Activated naive CD4-positive, alpha-beta T cell (primary cell): Measurements from ENCODE around the gene FBXL19.

ENCODE experiments used
- DNase-seq, 4 experiments: peaks; one replicate each; lab custom pipeline; 2025; lab: John Stamatoyannopoulos, UW

Gene FBXL19

GRCh38 chr16:30966033-30966619, 42.8 kb downstream of the FBXL19 start:
- no peak for DNase-seq

GRCh38 chr16:30967795-30968194, 44.4 kb downstream of the FBXL19 start:
- no peak for DNase-seq

- no peak for DNase-seq
Observed at GRCh38 chr16:30969246-30969842, 46.0 kb downstream of the FBXL19 start.

- DNase-seq = no peak
Observed at GRCh38 chr16:30971298-30971697, 47.9 kb downstream of the FBXL19 start.

GRCh38 chr16:30972872-30973271, 49.5 kb downstream of the FBXL19 start:
- no peak for DNase-seq

GRCh38 chr16:30974348-30974747, 51.0 kb downstream of the FBXL19 start:
- no peak for DNase-seq

GRCh38 chr16:30976486-30976885, 53.1 kb downstream of the FBXL19 start:
- DNase-seq = no peak

- no peak for DNase-seq
Observed at GRCh38 chr16:30977502-30977901, 54.1 kb downstream of the FBXL19 start.

- no peak for DNase-seq
Observed at GRCh38 chr16:30979170-30980022, 56.0 kb downstream of the FBXL19 start.

GRCh38 chr16:30980023-30980371, 56.6 kb downstream of the FBXL19 start:
- DNase-seq = no peak

GRCh38 chr16:30980434-30980833, 57.1 kb downstream of the FBXL19 start:
- DNase-seq = no peak

GRCh38 chr16:30980959-30981358, 57.6 kb downstream of the FBXL19 start:
- DNase-seq = no peak

GRCh38 chr16:30982548-30983288, 59.3 kb downstream of the FBXL19 start:
- DNase-seq = no peak

GRCh38 chr16:30983289-30983889, 60.0 kb downstream of the FBXL19 start:
- no peak for DNase-seq

- DNase-seq = no peak
Observed at GRCh38 chr16:30983898-30984610, 60.7 kb downstream of the FBXL19 start.

- DNase-seq = peak; percentile 51 to 84 (median 78)
Observed at GRCh38 chr16:30984669-30985400, 61.5 kb downstream of the FBXL19 start, which contains the start of gene HSD3B7. Gene HSD3B7 (plus strand): TSS chr16:30985207. CDS start chr16:30985659, 452 bp downstream.

- no peak for DNase-seq
Observed at GRCh38 chr16:30985401-30986128, 62.2 kb downstream of the FBXL19 start.

- DNase-seq = no peak
Observed at GRCh38 chr16:30986129-30986991, 63.0 kb downstream of the FBXL19 start.
